HUES64 (cell line): Measurements from ENCODE around the gene B3GAT1.

Source experiments
- H3K27ac ChIP-seq: 2 replicates; pipeline ENCODE4 v1.7.0; 2013; ENCODE audit warnings: low read depth, low read length, inconsistent platforms
- H3K27me3 ChIP-seq: 2 replicates; pipeline ENCODE4 v1.6.1; 2013; ENCODE audit warnings: mild to moderate bottlenecking, low read length; ENCODE audit not compliant: insufficient read depth
- H3K36me3 ChIP-seq: 2 replicates; pipeline ENCODE4 v1.6.1; 2013; ENCODE audit warnings: mild to moderate bottlenecking, low read length; ENCODE audit not compliant: insufficient read depth
- H3K4me1 ChIP-seq: 2 replicates; pipeline ENCODE4 v1.6.1; 2013; ENCODE audit warnings: mild to moderate bottlenecking, low read length, moderate library complexity; ENCODE audit not compliant: insufficient read depth
- H3K4me3 ChIP-seq: 2 replicates; pipeline ENCODE4 v1.5.1; 2013; ENCODE audit warnings: mild to moderate bottlenecking, low read length, moderate library complexity
- H3K9ac ChIP-seq: 2 replicates; pipeline ENCODE4 v1.6.1; 2013; ENCODE audit warnings: mild to moderate bottlenecking, low read depth, low read length
- H3K9me3 ChIP-seq: 2 replicates; pipeline ENCODE4 v1.6.1; 2013; ENCODE audit warnings: low read depth, low read length; ENCODE audit not compliant: insufficient read depth
- whole genome bisulfite sequencing: fragments of 150-250, 120-280 bp; methylation state at CpG from one replicate; pipeline ENCODE4 v1.1.7; 2013; ENCODE audit warnings: missing lambda C conversion rate; 5-methylcytosine and 5-hydroxymethylcytosine counted together

B3GAT1 gene

DNA sequence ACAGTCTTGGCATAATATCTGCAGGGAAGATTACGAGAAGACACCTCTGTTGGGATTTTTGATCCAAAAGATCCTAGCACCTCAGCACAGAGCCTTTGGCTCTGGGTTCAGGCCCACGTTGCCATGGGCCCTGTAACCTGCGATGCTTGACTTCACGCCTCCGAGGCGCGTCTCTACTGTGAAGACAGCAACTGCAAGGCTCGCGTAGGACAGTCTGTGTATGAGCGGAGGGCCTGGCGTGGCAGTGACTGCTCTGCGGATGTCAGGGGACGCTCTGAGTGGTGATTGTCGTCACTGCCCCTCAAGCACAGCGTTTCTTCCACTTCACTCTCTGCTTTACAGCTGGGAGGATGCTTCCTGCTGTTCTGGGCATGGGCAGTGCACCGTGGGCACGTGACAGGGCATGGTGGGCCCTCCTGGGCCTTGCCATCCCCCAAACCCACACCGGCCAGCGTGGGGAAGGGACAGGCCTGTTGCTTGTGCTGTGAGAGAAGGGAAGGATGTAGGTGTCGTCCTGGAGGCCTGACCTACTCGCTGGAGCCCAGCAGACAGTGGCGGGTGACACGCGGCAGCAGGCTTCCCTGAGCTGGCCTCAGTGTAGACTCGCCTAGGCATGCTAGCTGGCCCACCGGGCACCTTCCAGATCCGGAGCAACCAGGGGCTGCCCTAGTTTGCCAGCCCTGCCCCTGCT lies 53.7 kb downstream of the B3GAT1 start:
- 94% methylated on average over 27 of the region's 27 CpGs for WGBS
- Histone ChIP-seq H3K36me3 (no peaks in the 10 kb centered on the region), H3K27me3 (peaks cover 3% of the 10 kb centered on the region; the same call in 1 of the 2 replicates), H3K27ac (no peak overlapping the region), H3K9me3 (no peaks in the 10 kb centered on the region), H3K4me3 (no peak overlapping the region), H3K9ac (no peak overlapping the region), H3K4me1 (no peaks in the 10 kb centered on the region)

DNA sequence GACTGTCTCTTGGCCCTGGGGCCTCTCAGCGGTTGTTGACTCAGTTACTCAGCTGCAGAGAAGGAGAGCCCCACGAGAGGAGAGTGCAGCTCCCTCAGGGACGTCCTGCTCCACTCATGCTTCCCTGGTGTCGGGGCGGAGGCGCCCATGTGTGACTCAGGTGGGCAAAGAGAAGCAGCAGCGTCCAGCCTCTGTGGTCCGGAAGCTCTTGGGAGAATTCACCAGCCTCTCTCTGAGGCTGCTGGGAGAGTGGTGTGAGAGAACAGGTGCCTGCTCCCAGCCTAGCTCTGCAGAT lies 54.5 kb downstream of the B3GAT1 start:
- Histone ChIP-seq H3K4me1 (no peaks in the 10 kb centered on the region), H3K9me3 (no peaks in the 10 kb centered on the region), H3K9ac (no peak overlapping the region), H3K27me3 (peaks cover 3% of the 10 kb centered on the region; the same call in 1 of the 2 replicates), H3K27ac (no peak overlapping the region), H3K36me3 (no peaks in the 10 kb centered on the region), H3K4me3 (no peak overlapping the region)
- WGBS, result 93% methylated on average over 8 of the region's 8 CpGs

DNA sequence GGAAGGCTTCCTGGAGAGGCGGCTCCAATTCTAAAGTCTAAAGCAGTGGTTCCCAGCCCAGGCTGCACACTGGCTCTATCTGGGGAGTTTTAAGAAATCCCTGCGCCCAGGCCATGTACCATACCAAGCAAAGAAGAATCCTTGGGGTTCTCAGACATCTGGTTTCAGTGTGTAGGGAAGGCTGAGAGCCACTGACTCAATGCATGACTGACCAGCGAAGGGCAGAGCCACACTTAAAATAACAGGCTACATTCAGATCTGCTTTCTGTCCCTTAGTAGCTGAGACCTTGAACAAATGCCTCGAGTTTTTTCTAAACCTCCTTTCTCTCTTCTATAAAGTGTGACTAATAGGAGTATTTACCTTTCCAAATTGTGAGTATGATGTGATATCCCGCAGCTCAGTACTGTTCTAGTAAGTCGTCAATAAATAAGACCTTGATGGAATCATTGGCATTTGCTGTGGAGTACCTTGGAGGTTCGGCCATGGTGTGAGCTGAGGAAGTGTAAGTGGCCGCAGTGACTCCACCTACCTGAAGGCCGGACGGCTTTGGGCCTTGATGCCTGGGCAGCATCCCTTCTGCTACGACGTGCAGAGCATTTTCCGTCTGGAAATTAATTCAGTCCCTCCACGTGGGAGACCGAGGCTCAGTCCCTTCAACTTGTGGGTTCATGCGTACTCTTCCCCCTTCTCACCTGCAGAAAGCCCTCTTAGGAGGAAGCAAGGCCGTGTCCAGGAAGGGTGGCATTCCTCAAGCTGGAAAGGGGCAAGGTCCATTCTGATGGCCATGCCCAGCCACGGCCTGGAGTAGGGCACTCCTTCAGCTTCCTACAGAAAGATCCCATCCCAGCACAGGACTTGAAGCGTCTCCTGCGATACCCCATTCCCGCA lies 55.1 kb downstream of the B3GAT1 start:
- Histone ChIP-seq H3K9ac (no peak overlapping the region), H3K4me3 (no peak overlapping the region), H3K4me1 (no peaks in the 10 kb centered on the region), H3K27me3 (peaks cover 3% of the 10 kb centered on the region; the same call in 1 of the 2 replicates), H3K36me3 (no peaks in the 10 kb centered on the region), H3K27ac (no peak overlapping the region), H3K9me3 (no peaks in the 10 kb centered on the region)
- WGBS, result 96% methylated on average over 20 of the region's 21 CpGs

DNA sequence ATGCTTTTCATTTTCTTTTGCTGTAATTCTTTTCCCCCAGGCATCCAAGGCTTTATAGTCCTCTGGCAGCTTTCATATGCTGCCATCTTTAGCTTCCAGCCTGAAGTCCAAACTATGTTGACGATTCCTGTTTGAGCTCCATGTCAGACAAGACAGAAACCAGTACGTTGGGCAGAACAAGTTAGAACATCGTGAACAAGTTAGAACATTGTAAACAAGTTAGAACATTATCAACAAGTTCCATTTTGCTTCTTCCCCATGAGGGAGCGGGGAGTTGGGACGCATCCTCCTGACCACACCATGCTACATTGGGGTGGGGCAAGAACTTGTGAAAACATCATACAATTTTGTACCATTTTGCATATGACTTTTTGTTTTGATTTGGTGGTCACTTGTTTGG lies 56.4 kb downstream of the B3GAT1 start:
- WGBS, result 97% methylated on average over 5 of the region's 5 CpGs
- H3K9ac ChIP-seq, result no peak overlapping the region

DNA sequence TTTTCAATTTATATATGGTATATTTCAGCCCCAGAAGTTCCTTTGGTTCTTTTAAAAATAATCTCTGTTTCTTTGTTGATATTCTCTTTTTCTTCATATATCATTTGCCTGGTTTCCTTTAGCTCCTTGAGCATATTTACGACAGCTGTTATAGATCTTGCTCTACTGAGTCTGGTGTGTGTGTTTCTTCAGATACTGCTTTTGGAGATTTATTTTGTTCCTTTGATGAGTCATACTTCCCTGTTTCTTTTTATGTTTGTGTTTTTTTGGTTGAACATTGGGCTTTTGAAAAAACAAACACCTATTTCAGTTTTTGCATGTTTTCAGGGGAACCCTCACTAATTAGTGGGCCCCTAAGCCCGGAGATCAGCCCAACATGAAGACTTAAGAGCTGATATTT lies 56.9 kb downstream of the B3GAT1 start:
- Histone ChIP-seq H3K27ac (no peak overlapping the region), H3K36me3 (no peaks in the 10 kb centered on the region), H3K4me1 (no peaks in the 10 kb centered on the region), H3K4me3 (no peak overlapping the region), H3K9me3 (no peaks in the 10 kb centered on the region), H3K27me3 (peaks cover 3% of the 10 kb centered on the region; the same call in 1 of the 2 replicates), H3K9ac (no peak overlapping the region)
- whole genome bisulfite sequencing, result 94% methylated on average over 2 of the region's 2 CpGs

More for the DNA sequence above, 56.4 kb downstream of the B3GAT1 start:
- no peak overlapping the region for H3K27ac ChIP-seq
- H3K4me1 ChIP-seq, result no peaks in the 10 kb centered on the region
- peaks cover 3% of the 10 kb centered on the region; the same call in 1 of the 2 replicates for H3K27me3 ChIP-seq
- no peaks in the 10 kb centered on the region for H3K9me3 ChIP-seq
- no peak overlapping the region for H3K4me3 ChIP-seq
- H3K36me3 ChIP-seq, result no peaks in the 10 kb centered on the region

DNA sequence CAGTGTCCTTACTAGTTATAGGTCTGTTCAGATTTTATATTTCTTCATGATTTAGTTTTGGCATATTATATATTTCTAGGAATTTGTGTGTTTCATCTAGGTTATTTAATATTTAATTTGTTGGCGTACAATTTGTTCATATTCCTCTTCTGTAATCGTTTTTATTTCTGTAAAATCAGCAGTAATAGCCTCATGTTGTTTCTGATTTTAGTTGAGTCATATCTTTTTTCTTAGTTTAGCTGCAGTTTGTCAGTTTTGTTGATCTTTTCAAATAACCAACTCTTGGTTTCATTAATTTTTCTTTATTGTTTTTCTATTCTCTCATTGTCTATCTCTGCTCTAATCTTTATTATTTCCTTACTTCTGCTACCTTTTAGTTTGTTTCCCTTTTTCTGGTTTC lies 59.9 kb downstream of the B3GAT1 start:
- 92% methylated on average over 2 of the region's 2 CpGs for WGBS
- no peak overlapping the region for H3K4me3 ChIP-seq
- no peaks in the 10 kb centered on the region for H3K36me3 ChIP-seq
- H3K9ac ChIP-seq, result no peak overlapping the region
- no peaks in the 10 kb centered on the region for H3K9me3 ChIP-seq
- no peaks in the 10 kb centered on the region for H3K27me3 ChIP-seq
- H3K4me1 ChIP-seq, result peaks cover 14% of the 10 kb centered on the region; the same call in 1 of the 2 replicates
- H3K27ac ChIP-seq, result no peak overlapping the region

DNA sequence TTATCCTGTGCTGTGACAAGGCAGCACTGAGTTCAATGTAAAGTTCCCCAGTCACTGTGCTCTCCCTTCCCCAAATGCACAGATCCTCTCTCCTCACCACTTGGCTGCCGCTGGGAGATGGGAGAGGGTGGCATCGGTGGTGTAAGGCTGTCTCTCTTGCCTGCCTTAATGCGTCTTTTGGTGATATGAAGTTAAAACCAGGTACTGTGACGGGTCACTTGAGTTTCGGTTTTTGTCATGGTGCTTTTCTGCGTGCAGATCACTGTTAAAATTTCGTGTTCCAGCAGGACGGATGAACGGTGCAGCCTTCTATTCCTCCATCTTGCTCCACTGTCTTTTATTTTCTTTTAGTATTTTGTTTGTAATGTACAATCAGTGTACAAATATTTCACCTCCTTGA lies 61.7 kb downstream of the B3GAT1 start:
- H3K9me3 ChIP-seq, result no peaks in the 10 kb centered on the region
- WGBS, result 97% methylated on average over 9 of the region's 9 CpGs

DNA sequence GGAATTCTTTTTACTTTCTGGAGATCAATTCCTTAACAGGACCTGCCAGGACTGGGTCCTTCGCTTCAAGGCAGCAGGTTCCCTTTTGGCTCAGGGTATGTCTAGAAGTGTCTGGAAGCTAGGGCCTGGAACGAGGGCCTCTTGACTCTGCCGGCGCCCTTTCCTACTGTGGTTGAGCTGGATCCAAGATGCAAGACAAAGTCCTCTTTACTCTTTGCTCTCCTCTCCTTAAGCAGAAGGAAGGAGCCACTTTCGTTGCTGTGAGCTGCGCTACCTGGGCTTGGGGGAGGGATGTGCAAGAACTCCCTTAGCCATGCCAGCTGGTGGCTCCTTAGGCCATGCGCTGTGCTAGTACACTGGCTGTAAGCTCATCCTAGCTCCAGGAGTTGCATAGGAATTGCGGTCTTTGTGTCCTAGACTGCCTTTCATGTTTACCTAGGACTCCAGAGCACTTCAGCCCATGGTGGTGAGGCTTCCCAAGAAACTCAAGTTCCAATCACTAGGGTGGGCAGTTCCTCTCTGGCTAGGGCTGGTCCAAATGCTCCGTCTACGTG lies 62.2 kb downstream of the B3GAT1 start:
- no peaks in the 10 kb centered on the region for H3K9me3 ChIP-seq
- H3K9ac ChIP-seq, result no peak overlapping the region
- WGBS, result 83% methylated on average over 10 of the region's 10 CpGs
- no peak overlapping the region for H3K27ac ChIP-seq
- no peaks in the 10 kb centered on the region for H3K27me3 ChIP-seq
- H3K4me3 ChIP-seq, result no peak overlapping the region
- H3K4me1 ChIP-seq, result peaks cover 14% of the 10 kb centered on the region; the same call in 1 of the 2 replicates
- no peaks in the 10 kb centered on the region for H3K36me3 ChIP-seq

More for the DNA sequence above, 61.7 kb downstream of the B3GAT1 start:
- Histone ChIP-seq H3K36me3 (no peaks in the 10 kb centered on the region), H3K9ac (no peak overlapping the region), H3K4me1 (peaks cover 14% of the 10 kb centered on the region; the same call in 1 of the 2 replicates), H3K4me3 (no peak overlapping the region), H3K27ac (no peak overlapping the region), H3K27me3 (no peaks in the 10 kb centered on the region)

DNA sequence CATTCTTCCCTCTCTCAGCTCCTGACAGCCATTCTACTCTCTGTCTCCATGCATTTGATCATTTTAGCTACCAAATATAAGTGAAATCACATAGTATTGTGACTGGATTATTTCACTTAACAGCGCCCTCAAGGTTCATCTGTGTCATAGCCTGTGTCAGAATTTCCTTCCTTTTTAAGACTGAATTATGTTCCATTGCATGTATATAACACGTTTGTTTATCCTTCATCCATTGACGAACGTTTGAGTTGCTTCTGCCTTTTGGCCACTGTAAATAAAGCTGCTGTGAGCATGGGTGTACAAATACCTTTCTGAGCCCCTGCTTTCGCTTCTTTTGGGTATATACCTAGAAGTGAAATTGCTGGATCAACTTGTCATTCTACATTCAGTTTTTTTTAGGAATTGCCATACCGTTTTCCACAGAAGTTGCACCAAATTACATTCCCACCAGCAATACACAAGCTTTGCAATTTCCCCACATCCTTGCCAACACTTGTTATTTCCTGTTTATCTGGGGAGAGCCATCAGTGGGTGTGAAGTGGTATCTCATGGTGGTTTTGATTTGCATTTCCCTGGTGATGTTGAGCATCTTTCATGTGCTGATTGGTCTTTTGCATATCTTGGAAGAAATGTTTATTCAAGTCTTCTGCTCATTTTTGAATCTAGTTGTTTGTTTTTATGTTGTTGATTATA lies 62.8 kb downstream of the B3GAT1 start:
- Histone ChIP-seq H3K9ac (no peak overlapping the region), H3K4me1 (peaks cover 14% of the 10 kb centered on the region; the same call in 1 of the 2 replicates), H3K27ac (no peak overlapping the region), H3K27me3 (no peaks in the 10 kb centered on the region), H3K36me3 (no peaks in the 10 kb centered on the region), H3K9me3 (no peaks in the 10 kb centered on the region), H3K4me3 (no peak overlapping the region)
- 78% methylated on average over 6 of the region's 6 CpGs for WGBS

DNA sequence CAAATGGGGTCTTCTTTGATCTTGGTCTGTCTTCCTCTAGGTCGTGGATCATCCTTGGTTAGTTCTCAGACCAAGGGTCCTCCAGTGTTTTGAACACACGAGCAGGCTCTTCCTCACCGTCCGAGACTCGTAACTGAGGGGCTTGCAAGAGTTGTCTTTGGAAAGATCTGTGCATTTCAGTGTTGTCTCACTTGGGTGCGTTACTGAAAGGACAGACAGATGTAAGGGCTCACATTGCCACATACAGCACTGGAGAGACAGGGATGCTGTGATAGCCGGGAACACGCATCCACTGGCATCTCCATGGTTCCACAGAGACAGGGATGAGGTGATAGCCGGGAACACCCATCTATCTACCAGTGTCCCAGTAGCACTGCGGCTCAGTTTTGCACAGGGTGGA lies 64.6 kb downstream of the B3GAT1 start:
- Histone ChIP-seq H3K9me3 (no peaks in the 10 kb centered on the region), H3K9ac (no peak overlapping the region), H3K36me3 (no peaks in the 10 kb centered on the region), H3K27me3 (no peaks in the 10 kb centered on the region), H3K4me1 (peaks cover 14% of the 10 kb centered on the region; the same call in 1 of the 2 replicates), H3K27ac (no peak overlapping the region), H3K4me3 (no peak overlapping the region)
- WGBS, result 95% methylated on average over 10 of the region's 10 CpGs

DNA sequence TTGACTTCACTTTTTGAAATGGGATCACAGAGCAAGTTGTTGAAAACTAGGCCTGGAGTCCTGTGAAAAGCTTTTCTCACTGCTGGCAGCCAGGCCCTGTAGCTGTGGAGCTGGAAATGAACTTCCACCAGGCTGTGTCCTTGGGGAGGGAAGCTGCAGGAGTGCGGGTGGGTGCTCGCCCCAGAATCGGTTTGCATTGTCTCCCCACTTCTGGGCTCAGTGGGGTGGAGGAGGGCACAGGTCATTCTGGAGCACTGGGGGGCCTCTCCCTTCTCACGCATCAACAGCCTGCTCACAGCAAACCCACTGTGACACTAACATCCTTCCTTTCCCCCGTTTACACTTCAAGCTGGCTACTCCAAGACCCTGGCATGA lies 65.1 kb downstream of the B3GAT1 start:
- Histone ChIP-seq H3K4me1 (peaks cover 14% of the 10 kb centered on the region; the same call in 1 of the 2 replicates), H3K4me3 (no peak overlapping the region), H3K27me3 (no peaks in the 10 kb centered on the region), H3K36me3 (no peaks in the 10 kb centered on the region), H3K9me3 (no peaks in the 10 kb centered on the region), H3K9ac (no peak overlapping the region), H3K27ac (no peak overlapping the region)
- 95% methylated on average over 5 of the region's 5 CpGs for WGBS
